ENCODE data around the gene DUSP2. TPM values are rescaled to one million over a fixed set of nuclear protein-coding genes. Genes with fewer than 3 reads are reported as not detected.

Gene DUSP2
- polyA plus RNA-seq, 4 donors = 0.45 to 5.1 (median 2.4) TPM

DNA sequence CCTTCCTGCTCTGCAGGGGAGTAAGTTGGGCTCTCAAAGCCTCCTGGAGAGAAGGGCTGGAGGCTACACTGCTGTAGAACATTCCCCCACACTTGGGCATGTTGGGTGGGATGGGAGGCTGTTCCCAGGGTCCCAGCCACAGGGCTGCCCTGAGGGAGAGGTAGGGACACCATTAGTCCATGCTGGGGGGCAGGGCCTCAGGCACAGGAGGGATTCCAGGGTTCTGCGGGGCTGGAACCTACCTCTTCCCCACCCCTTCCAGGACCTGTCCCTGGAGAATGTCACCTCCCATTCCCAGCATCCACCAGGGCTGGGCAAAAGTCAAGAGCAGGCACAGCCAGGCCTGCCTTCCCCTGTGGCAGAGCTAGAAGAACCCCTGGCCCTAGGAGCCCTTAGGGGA, 21.9 kb downstream of the DUSP2 start:
- FAIRE-seq = no peak
- no peak for DNase-seq
- WGBS, 3 donors = 71 to 74% methylated on average over 1 of the region's 1 CpG; no CpG with 5 or more reads in 1 of the 3 donors
- H3K36me3 ChIP-seq (ENCODE audit: control insufficient read depth in 3 of 3, insufficient read depth in 2 of 3, low read depth in 1 of 3, low read length in 3 of 3) = no peaks in the 10 kb centered on the region
- H3K4me1 ChIP-seq (ENCODE audit: control insufficient read depth in 3 of 3, insufficient read depth in 2 of 3, low read depth in 1 of 3, low read length in 2 of 3) = peaks cover 0 to 4% (median 0%) of the 10 kb centered on the region in 3 donors
- no peak overlapping the region for H3K27ac ChIP-seq (ENCODE audit: low read depth in 1 of 3, low read length in 2 of 3)
- H3K4me3 ChIP-seq (ENCODE audit: low read depth in 1 of 3, low read length in 3 of 3) = no peak overlapping the region
- peaks cover 0 to 16% (median 4%) of the 10 kb centered on the region in 3 donors for H3K27me3 ChIP-seq (ENCODE audit: control insufficient read depth in 3 of 3, insufficient read depth in 3 of 3, low read length in 3 of 3)
- H3K9me3 ChIP-seq (ENCODE audit: control insufficient read depth in 2 of 2, insufficient read depth in 1 of 2, low read depth in 1 of 2, low read length in 1 of 2) = no peaks in the 10 kb centered on the region

DNA sequence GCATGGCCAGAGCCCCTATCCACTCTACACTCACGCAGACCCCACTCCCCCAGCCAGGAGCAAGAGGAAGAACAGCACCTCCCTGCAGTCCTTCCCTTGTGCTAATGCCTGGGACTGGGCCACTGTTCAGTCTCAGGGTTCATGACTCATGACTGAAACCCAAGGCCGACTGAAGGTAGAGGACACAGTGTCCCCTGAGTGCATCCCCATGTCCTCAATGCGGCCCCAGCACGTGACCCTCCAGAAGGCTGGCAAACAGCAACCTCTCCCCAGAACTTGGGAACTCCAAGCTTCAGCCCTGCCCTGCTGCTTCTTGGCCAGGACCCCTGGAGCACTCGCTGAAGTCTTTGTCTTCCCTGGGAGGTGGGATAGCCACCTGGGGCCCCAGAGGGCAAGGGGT, 22.8 kb downstream of the DUSP2 start:
- Histone ChIP-seq H3K27me3 (ENCODE audit: control insufficient read depth in 3 of 3, insufficient read depth in 3 of 3, low read length in 3 of 3) (peaks cover 0 to 24% (median 4%) of the 10 kb centered on the region in 3 donors), H3K9me3 (ENCODE audit: control insufficient read depth in 2 of 2, insufficient read depth in 1 of 2, low read depth in 1 of 2, low read length in 1 of 2) (no peaks in the 10 kb centered on the region), H3K4me3 (ENCODE audit: low read depth in 1 of 3, low read length in 3 of 3) (no peak overlapping the region), H3K36me3 (ENCODE audit: control insufficient read depth in 3 of 3, insufficient read depth in 2 of 3, low read depth in 1 of 3, low read length in 3 of 3) (no peaks in the 10 kb centered on the region), H3K4me1 (ENCODE audit: control insufficient read depth in 3 of 3, insufficient read depth in 2 of 3, low read depth in 1 of 3, low read length in 2 of 3) (peaks cover 0 to 6% (median 0%) of the 10 kb centered on the region in 3 donors), H3K27ac (ENCODE audit: low read depth in 1 of 3, low read length in 2 of 3) (no peak overlapping the region)
- WGBS, 3 donors = 82 to 90% (median 85%) methylated on average over 5 of the region's 5 CpGs
- no peak for FAIRE-seq
- DNase-seq = no peak

GRCh38 chr2:96121414-96121813, 23.8 kb downstream of the DUSP2 start:
- Histone ChIP-seq H3K36me3 (ENCODE audit: control insufficient read depth in 3 of 3, insufficient read depth in 2 of 3, low read depth in 1 of 3, low read length in 3 of 3) (no peaks in the 10 kb centered on the region), H3K27ac (ENCODE audit: low read depth in 1 of 3, low read length in 2 of 3) (no peak overlapping the region), H3K9me3 (ENCODE audit: control insufficient read depth in 2 of 2, insufficient read depth in 1 of 2, low read depth in 1 of 2, low read length in 1 of 2) (no peaks in the 10 kb centered on the region), H3K27me3 (ENCODE audit: control insufficient read depth in 3 of 3, insufficient read depth in 3 of 3, low read length in 3 of 3) (peaks cover 0 to 28% (median 6%) of the 10 kb centered on the region in 3 donors), H3K4me3 (ENCODE audit: low read depth in 1 of 3, low read length in 3 of 3) (no peak overlapping the region), H3K4me1 (ENCODE audit: control insufficient read depth in 3 of 3, insufficient read depth in 2 of 3, low read depth in 1 of 3, low read length in 2 of 3) (peaks cover 0 to 10% (median 2%) of the 10 kb centered on the region in 3 donors)
- no peak for FAIRE-seq
- no peak for DNase-seq
- 83 to 94% (median 91%) methylated on average over 4 of the region's 4 CpGs for WGBS, 3 donors

- FAIRE-seq = no peak
- 54 to 63% (median 59%) methylated on average over 7 of the region's 7 CpGs for WGBS, 3 donors
- H3K27ac ChIP-seq (ENCODE audit: low read depth in 1 of 3, low read length in 2 of 3) = no peak overlapping the region
- H3K9me3 ChIP-seq (ENCODE audit: control insufficient read depth in 2 of 2, insufficient read depth in 1 of 2, low read depth in 1 of 2, low read length in 1 of 2) = no peaks in the 10 kb centered on the region
- no peaks in the 10 kb centered on the region for H3K36me3 ChIP-seq (ENCODE audit: control insufficient read depth in 3 of 3, insufficient read depth in 2 of 3, low read depth in 1 of 3, low read length in 3 of 3)
- H3K4me1 ChIP-seq (ENCODE audit: control insufficient read depth in 3 of 3, insufficient read depth in 2 of 3, low read depth in 1 of 3, low read length in 2 of 3) = peaks cover 0 to 10% (median 2%) of the 10 kb centered on the region in 3 donors
- H3K4me3 ChIP-seq (ENCODE audit: low read depth in 1 of 3, low read length in 3 of 3) = no peak overlapping the region
- DNase-seq = no peak
- H3K27me3 ChIP-seq (ENCODE audit: control insufficient read depth in 3 of 3, insufficient read depth in 3 of 3, low read length in 3 of 3) = peaks cover 0 to 32% (median 6%) of the 10 kb centered on the region in 3 donors
Measured at GRCh38 chr2:96120991-96121390, 24.2 kb downstream of the DUSP2 start.

DNA sequence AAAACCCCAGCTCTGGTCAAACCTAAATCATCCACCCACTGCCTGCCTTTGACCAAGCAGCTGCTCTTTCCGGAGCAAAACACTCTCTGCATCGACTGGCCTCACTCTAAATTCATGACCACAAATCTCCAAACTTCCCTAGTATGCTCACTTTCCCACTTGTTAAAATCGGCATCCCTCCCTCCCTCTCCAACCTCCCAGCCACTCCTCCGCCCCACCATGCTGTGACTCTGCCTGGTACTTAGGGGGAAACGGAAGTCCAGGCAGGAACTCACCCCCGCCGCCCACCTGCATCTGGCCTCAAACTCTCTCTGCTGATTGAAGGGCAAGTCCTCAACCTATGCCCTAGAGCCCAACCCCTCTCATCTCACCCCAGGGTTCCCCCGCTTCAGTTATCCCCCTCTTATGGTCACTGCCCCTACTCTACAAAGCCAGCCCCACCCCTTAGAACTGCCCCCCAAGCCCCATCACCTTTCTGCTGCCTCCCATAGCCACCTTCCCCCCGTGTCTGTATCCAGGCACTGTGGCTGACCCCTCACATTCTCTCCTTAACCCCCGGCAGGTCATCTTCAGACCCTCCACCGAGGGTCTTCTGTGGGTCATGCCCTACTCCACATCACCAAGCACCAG, 25.0 kb downstream of the DUSP2 start:
- Histone ChIP-seq H3K4me3 (ENCODE audit: low read depth in 1 of 3, low read length in 3 of 3) (no peak overlapping the region), H3K27ac (ENCODE audit: low read depth in 1 of 3, low read length in 2 of 3) (no peak overlapping the region), H3K4me1 (ENCODE audit: control insufficient read depth in 3 of 3, insufficient read depth in 2 of 3, low read depth in 1 of 3, low read length in 2 of 3) (peaks cover 0 to 10% (median 2%) of the 10 kb centered on the region in 3 donors), H3K36me3 (ENCODE audit: control insufficient read depth in 3 of 3, insufficient read depth in 2 of 3, low read depth in 1 of 3, low read length in 3 of 3) (no peaks in the 10 kb centered on the region), H3K27me3 (ENCODE audit: control insufficient read depth in 3 of 3, insufficient read depth in 3 of 3, low read length in 3 of 3) (peaks cover 0 to 40% (median 8%) of the 10 kb centered on the region in 3 donors), H3K9me3 (ENCODE audit: control insufficient read depth in 2 of 2, insufficient read depth in 1 of 2, low read depth in 1 of 2, low read length in 1 of 2) (peaks cover 0 to 6% of the 10 kb centered on the region in 2 donors)
- FAIRE-seq (no peak), DNase-seq (no peak)
- 39 to 58% (median 50%) methylated on average over 11 of the region's 11 CpGs for WGBS, 3 donors

- Histone ChIP-seq H3K4me1 (ENCODE audit: control insufficient read depth in 3 of 3, insufficient read depth in 2 of 3, low read depth in 1 of 3, low read length in 2 of 3) (peaks cover 0 to 10% (median 2%) of the 10 kb centered on the region in 3 donors), H3K4me3 (ENCODE audit: low read depth in 1 of 3, low read length in 3 of 3) (no peak overlapping the region), H3K27ac (ENCODE audit: low read depth in 1 of 3, low read length in 2 of 3) (no peak overlapping the region), H3K36me3 (ENCODE audit: control insufficient read depth in 3 of 3, insufficient read depth in 2 of 3, low read depth in 1 of 3, low read length in 3 of 3) (no peaks in the 10 kb centered on the region), H3K9me3 (ENCODE audit: control insufficient read depth in 2 of 2, insufficient read depth in 1 of 2, low read depth in 1 of 2, low read length in 1 of 2) (peaks cover 0 to 7% of the 10 kb centered on the region in 2 donors), H3K27me3 (ENCODE audit: control insufficient read depth in 3 of 3, insufficient read depth in 3 of 3, low read length in 3 of 3) (peaks cover 0 to 41% (median 8%) of the 10 kb centered on the region in 3 donors)
- DNase-seq (no peak), FAIRE-seq (no peak)
- WGBS, 3 donors = 90 to 94% (median 94%) methylated on average over 5 of the region's 5 CpGs
Measured at GRCh38 chr2:96119389-96119751, 25.9 kb downstream of the DUSP2 start.

DNA sequence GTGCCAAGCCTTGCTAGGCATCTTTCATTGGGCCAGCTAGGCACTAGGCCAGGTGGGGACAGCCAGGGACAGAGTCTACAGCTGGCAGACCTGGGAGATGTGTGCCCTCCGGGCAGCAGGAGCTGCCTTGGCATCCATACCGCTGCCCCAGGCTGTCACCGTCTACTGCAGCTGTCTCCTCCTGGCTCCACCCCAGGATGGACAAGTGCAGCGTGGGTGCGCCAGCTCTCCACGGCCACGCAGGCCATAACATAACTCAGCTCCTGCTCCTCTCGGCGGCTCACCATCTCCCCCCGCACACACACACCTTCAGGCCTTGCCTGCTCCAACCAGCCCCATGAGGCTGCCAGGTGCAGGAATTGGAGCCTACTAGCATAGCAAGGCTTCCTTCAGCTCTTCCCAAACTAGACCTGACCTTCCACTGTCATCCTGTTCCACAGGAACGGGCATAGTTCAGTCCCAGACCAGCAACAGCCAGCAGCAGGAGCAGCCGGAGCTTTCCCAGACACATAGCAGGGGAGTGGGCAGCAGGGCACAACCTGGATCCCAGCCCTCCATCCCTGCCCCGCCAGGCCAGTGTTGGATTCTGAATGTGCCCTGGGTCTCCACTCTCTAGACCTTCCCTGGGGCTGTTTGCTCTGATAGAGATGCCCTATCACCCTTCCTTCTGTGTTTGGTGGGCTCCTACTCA, 26.4 kb downstream of the DUSP2 start:
- FAIRE-seq (no peak), DNase-seq (no peak)
- WGBS, 3 donors = 74 to 87% (median 75%) methylated on average over 13 of the region's 13 CpGs
- Histone ChIP-seq H3K27ac (ENCODE audit: low read depth in 1 of 3, low read length in 2 of 3) (no peak overlapping the region), H3K4me3 (ENCODE audit: low read depth in 1 of 3, low read length in 3 of 3) (no peak overlapping the region), H3K27me3 (ENCODE audit: control insufficient read depth in 3 of 3, insufficient read depth in 3 of 3, low read length in 3 of 3) (peaks cover 0 to 41% (median 8%) of the 10 kb centered on the region in 3 donors), H3K9me3 (ENCODE audit: control insufficient read depth in 2 of 2, insufficient read depth in 1 of 2, low read depth in 1 of 2, low read length in 1 of 2) (peaks cover 0 to 7% of the 10 kb centered on the region in 2 donors), H3K4me1 (ENCODE audit: control insufficient read depth in 3 of 3, insufficient read depth in 2 of 3, low read depth in 1 of 3, low read length in 2 of 3) (peaks cover 0 to 10% (median 2%) of the 10 kb centered on the region in 3 donors), H3K36me3 (ENCODE audit: control insufficient read depth in 3 of 3, insufficient read depth in 2 of 3, low read depth in 1 of 3, low read length in 3 of 3) (no peaks in the 10 kb centered on the region)

- H3K27me3 ChIP-seq (ENCODE audit: control insufficient read depth in 3 of 3, insufficient read depth in 3 of 3, low read length in 3 of 3) = peaks cover 0 to 41% (median 8%) of the 10 kb centered on the region in 3 donors
- H3K4me3 ChIP-seq (ENCODE audit: low read depth in 1 of 3, low read length in 3 of 3) = no peak overlapping the region
- H3K27ac ChIP-seq (ENCODE audit: low read depth in 1 of 3, low read length in 2 of 3) = no peak overlapping the region
- peaks cover 0 to 7% of the 10 kb centered on the region in 2 donors for H3K9me3 ChIP-seq (ENCODE audit: control insufficient read depth in 2 of 2, insufficient read depth in 1 of 2, low read depth in 1 of 2, low read length in 1 of 2)
- peak; percentile 9 to 27 for DNase-seq
- WGBS, 3 donors = 37 to 53% (median 38%) methylated on average over 17 of the region's 17 CpGs
- peaks cover 0 to 5% (median 2%) of the 10 kb centered on the region in 3 donors for H3K4me1 ChIP-seq (ENCODE audit: control insufficient read depth in 3 of 3, insufficient read depth in 2 of 3, low read depth in 1 of 3, low read length in 2 of 3)
- no peak for FAIRE-seq
- H3K36me3 ChIP-seq (ENCODE audit: control insufficient read depth in 3 of 3, insufficient read depth in 2 of 3, low read depth in 1 of 3, low read length in 3 of 3) = no peaks in the 10 kb centered on the region
Measured at GRCh38 chr2:96117701-96118588, 27.3 kb downstream of the DUSP2 start.
